HepG2 (cell line): ENCODE measurements around the gene PLCB1. TPM values are rescaled to one million over a fixed set of nuclear protein-coding genes. Genes with fewer than 3 reads are reported as not detected.

Source experiments
- ATAC-seq: fragments of 200-7000 bp; cut with Tn5 transposase; 3 replicates; pipeline ENCODE4 v1.9.1; 2020; ENCODE audit warnings: mild to moderate bottlenecking, moderate library complexity
- BruUV-seq: library from RNA; stranded (reverse); fragments of 400-500 nt; replicated peaks from 2 replicates; lab custom pipeline; 2021; lab: Mats Ljungman, UMichigan
- CTCF ChIA-PET: fragments of 300-600 bp; formaldehyde crosslinking; extraction: SDS; loops from one replicate; lab custom pipeline; 2021; ENCODE audit warnings: low total read pairs, inconsistent platforms, low intra/inter-chr PET ratio; lab: Yijun Ruan, JAX
- POLR2A ChIA-PET: fragments of 350-600 bp; sonication (Branson Sonifier 250); formaldehyde crosslinking; loops from one replicate; lab custom pipeline; 2020; ENCODE audit warnings: antibody characterized with exemption, inconsistent platforms; lab: Yijun Ruan, JAX
- DNase-seq: peaks from one replicate; pipeline ENCODE4 v3.0.0-alpha.2; 2015; ENCODE audit warnings: low spot score
- FAIRE-seq: peaks from 3 replicates; lab custom pipeline; 2011; peaks lifted over from hg19 to GRCh38; lab: Jason Lieb, UNC
- H2AFZ ChIP-seq: one replicate; pipeline ENCODE4 v1.6.1; 2011; ENCODE audit warnings: low read length, inconsistent platforms
- H3K27ac ChIP-seq: fragments of 300-600 bp; 3 replicates; pipeline ENCODE4 v1.8.0; 2011; ENCODE audit warnings: mixed run types, mild to moderate bottlenecking, mixed read lengths, low read length, inconsistent platforms; ENCODE audit not compliant: insufficient read depth; ENCODE audit errors: extremely low read length
- H3K27me3 ChIP-seq, 2 experiments: fragments of 200-600 bp in 1 of 2; 2 replicates in 1 of 2; 3 replicates in 1 of 2; pipeline versions ENCODE4 v1.6.0 to v1.8.0; 2011; ENCODE audit warnings: low read length in 2 of 2, mild to moderate bottlenecking in 2 of 2, moderate library complexity in 2 of 2, inconsistent platforms in 1 of 2; ENCODE audit not compliant: insufficient read depth in 2 of 2, control insufficient read depth in 1 of 2
- H3K36me3 ChIP-seq, 2 experiments: fragments of 200-600 bp in 1 of 2; replicated peaks in 1 of 2; 2 replicates in 1 of 2; 3 replicates in 1 of 2; pipeline versions ENCODE4 v1.5.1 to v1.8.0; 2011; ENCODE audit warnings: low read length in 2 of 2, inconsistent platforms in 1 of 2; ENCODE audit not compliant: insufficient read depth in 2 of 2, control insufficient read depth in 1 of 2
- H3K4me1 ChIP-seq: 2 replicates; pipeline ENCODE4 v1.5.1; 2012; ENCODE audit warnings: low read length, inconsistent platforms; ENCODE audit not compliant: insufficient read depth
- H3K4me2 ChIP-seq: 2 replicates; pipeline ENCODE4 v1.6.0; 2011; ENCODE audit warnings: low read depth, low read length, inconsistent platforms
- H3K4me3 ChIP-seq, 3 experiments: fragments of 200-600 bp in 1 of 3; sonication (generic), shearing (Covaris generic) in 1 of 3; replicated peaks in 1 of 3; 2 replicates each; pipeline ENCODE4 v1.5.1; 2011 to 2016; ENCODE audit warnings: low read length in 3 of 3, inconsistent platforms in 2 of 3, low read depth in 2 of 3, mild to moderate bottlenecking in 2 of 3, control low read depth in 1 of 3, mixed read lengths in 1 of 3; ENCODE audit not compliant: insufficient read depth in 1 of 3
- H3K79me2 ChIP-seq: one replicate; pipeline ENCODE4 v1.6.1; 2011; ENCODE audit warnings: low read length, inconsistent platforms; ENCODE audit not compliant: insufficient read depth
- H3K9ac ChIP-seq: 2 replicates; pipeline ENCODE4 v1.6.0; 2011; ENCODE audit warnings: mild to moderate bottlenecking, low read depth, low read length, inconsistent platforms; ENCODE audit not compliant: insufficient read depth
- H3K9me3 ChIP-seq: 2 replicates; pipeline ENCODE4 v1.5.1; 2012; ENCODE audit warnings: mild to moderate bottlenecking, low read length
- H4K20me1 ChIP-seq: 2 replicates; pipeline ENCODE4 v1.6.0; 2011; ENCODE audit warnings: inconsistent platforms, mild to moderate bottlenecking, low read length, moderate library complexity; ENCODE audit not compliant: insufficient read depth
- RBM22 ChIP-seq: fragments of 200-400 bp; formaldehyde crosslinking; optimal IDR thresholded peaks from 2 replicates; pipeline ENCODE3; 2017; ENCODE audit warnings: mild to moderate bottlenecking, low read length, moderate library complexity
- TOE1 ChIP-seq: sonication (generic); formaldehyde crosslinking; IDR thresholded peaks from 2 replicates; pipeline ENCODE4 v1.4.0; 2020; ENCODE audit warnings: mild to moderate bottlenecking, missing genetic modification reagents
- ZNF564 ChIP-seq: sonication (generic); formaldehyde crosslinking; IDR thresholded peaks from 2 replicates; pipeline ENCODE4 v1.8.1; 2023; ENCODE audit warnings: mild to moderate bottlenecking, missing genetic modification reagents
- WGBS: methylation state at CpG from one replicate; pipeline ENCODE4 v1.1.6; 2017; ENCODE audit warnings: low lambda C conversion rate; 5-methylcytosine and 5-hydroxymethylcytosine counted together
- in situ Hi-C: cut with HindIII; loops from 2 replicates; pipeline ENCODE4 v1.10.0; 2017; ENCODE audit warnings: low pct_unique_long_range_greater_than_20kb; ENCODE audit not compliant: extremely low pct_ligation_motif_present
- intact Hi-C: fragments of 100-400 bp; cut with micrococcal nuclease; formaldehyde crosslinking; loops from one replicate; pipeline ENCODE4 v1.10.0; 2022; ENCODE audit not compliant: unreplicated experiment
- polyA plus RNA-seq, 8 experiments: library from polyadenylated mRNA; depleted of rRNA in 3 of 8; stranded (reverse) in 7 of 8; unstranded in 1 of 8; fragments of >200 nt; fragmentation: Illumina TruSeq in 4 of 8; extraction: Trizol in 4 of 8; gene quantifications; 2 replicates each; pipeline versions ENCODE4 v1.2.1 to v1.2.3, GENCODE V29; 2011 to 2016; ENCODE audit warnings: low read depth in 4 of 8, missing spikeins in 1 of 8, mixed read lengths in 1 of 8; ENCODE audit not compliant: insufficient read depth in 1 of 8
- total RNA-seq, 5 experiments: library from RNA; depleted of rRNA; stranded (reverse); fragments of >200 nt; fragmentation: Illumina TruSeq; extraction: Trizol; gene quantifications; 2 replicates each; pipeline ENCODE4 v1.2.3, GENCODE V29; 2016; ENCODE audit warnings: low read depth in 1 of 5
- TF ChIP-seq, protein P1 (sequence below): IDR thresholded peaks from 2 replicates; pipeline ENCODE4 v1.6.1; 2016; ENCODE audit warnings: missing compliant biosample characterization, missing genetic modification reagents, borderline replicate concordance
- TF ChIP-seq, protein P2 (sequence below): sonication (generic); formaldehyde crosslinking; IDR thresholded peaks from 2 replicates; pipeline ENCODE4 v1.4.0; 2020; ENCODE audit warnings: missing genetic modification reagents

PLCB1 gene
- total and polyA plus RNA-seq, 2 of the 13 experiments (the other 11 are each of a cell fraction or from before 2014, with no cell fraction given) = 42.4 to 55.9 TPM

DNA sequence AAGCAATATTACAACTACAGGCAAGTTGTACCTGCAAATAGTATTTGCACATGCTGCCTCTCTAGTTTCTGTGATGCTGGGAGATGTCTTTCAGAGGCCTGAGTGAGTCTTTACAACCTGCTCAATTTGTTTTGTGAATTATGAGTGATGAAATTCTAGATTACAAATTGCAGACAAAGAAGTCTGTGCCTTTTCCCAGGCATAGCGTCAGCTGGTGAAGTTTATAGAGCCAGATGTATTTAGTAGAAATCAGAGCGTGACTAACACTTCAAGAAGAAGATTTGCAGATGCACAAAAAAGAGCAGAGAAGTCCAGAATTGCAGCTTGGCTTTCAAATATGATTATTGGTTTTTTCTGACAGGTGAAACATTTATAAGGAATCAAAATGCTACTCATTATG, 289.9 kb downstream of the PLCB1 start:
- CTCF ChIA-PET = no interaction called here
- no peak overlapping the region for H2AFZ ChIP-seq
- in situ Hi-C loops = no loop called here
- DNase-seq (no peak), ATAC-seq (no peak), FAIRE-seq (no peak)
- POLR2A ChIA-PET = no interaction called here
- H3K4me2 ChIP-seq = no peak overlapping the region
- no peaks in the 10 kb centered on the region for H3K4me1 ChIP-seq
- no peak overlapping the region for H3K4me3 ChIP-seq
- H3K27me3 ChIP-seq = no peaks in the 10 kb centered on the region
- no peaks in the 10 kb centered on the region; a peak in 1 of 5 replicates for H3K36me3 ChIP-seq
- H3K9ac ChIP-seq = no peak overlapping the region
- no peaks in the 10 kb centered on the region for H3K79me2 ChIP-seq
- TF ChIP-seq, protein P1, sequence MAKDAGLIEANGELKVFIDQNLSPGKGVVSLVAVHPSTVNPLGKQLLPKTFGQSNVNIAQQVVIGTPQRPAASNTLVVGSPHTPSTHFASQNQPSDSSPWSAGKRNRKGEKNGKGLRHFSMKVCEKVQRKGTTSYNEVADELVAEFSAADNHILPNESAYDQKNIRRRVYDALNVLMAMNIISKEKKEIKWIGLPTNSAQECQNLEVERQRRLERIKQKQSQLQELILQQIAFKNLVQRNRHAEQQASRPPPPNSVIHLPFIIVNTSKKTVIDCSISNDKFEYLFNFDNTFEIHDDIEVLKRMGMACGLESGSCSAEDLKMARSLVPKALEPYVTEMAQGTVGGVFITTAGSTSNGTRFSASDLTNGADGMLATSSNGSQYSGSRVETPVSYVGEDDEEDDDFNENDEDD = no peak
- peak; percentile 13 for TF ChIP-seq RBM22
- no peak for TF ChIP-seq TOE1 (CRISPR knock-in tag)
- TF ChIP-seq, protein P2, sequence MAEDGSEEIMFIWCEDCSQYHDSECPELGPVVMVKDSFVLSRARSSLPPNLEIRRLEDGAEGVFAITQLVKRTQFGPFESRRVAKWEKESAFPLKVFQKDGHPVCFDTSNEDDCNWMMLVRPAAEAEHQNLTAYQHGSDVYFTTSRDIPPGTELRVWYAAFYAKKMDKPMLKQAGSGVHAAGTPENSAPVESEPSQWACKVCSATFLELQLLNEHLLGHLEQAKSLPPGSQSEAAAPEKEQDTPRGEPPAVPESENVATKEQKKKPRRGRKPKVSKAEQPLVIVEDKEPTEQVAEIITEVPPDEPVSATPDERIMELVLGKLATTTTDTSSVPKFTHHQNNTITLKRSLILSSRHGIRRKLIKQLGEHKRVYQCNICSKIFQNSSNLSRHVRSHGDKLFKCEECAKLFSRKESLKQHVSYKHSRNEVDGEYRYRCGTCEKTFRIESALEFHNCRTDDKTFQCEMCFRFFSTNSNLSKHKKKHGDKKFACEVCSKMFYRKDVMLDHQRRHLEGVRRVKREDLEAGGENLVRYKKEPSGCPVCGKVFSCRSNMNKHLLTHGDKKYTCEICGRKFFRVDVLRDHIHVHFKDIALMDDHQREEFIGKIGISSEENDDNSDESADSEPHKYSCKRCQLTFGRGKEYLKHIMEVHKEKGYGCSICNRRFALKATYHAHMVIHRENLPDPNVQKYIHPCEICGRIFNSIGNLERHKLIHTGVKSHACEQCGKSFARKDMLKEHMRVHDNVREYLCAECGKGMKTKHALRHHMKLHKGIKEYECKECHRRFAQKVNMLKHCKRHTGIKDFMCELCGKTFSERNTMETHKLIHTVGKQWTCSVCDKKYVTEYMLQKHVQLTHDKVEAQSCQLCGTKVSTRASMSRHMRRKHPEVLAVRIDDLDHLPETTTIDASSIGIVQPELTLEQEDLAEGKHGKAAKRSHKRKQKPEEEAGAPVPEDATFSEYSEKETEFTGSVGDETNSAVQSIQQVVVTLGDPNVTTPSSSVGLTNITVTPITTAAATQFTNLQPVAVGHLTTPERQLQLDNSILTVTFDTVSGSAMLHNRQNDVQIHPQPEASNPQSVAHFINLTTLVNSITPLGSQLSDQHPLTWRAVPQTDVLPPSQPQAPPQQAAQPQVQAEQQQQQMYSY (CRISPR knock-in tag) = no peak
- no peak for TF ChIP-seq ZNF564 (CRISPR knock-in tag)
- WGBS = 99% methylated on average over 2 of the region's 2 CpGs
- H3K27ac ChIP-seq = no peak overlapping the region
- BruUV-seq = no TSS peak
- no peaks in the 10 kb centered on the region for H4K20me1 ChIP-seq
- intact Hi-C loops = no loop called here
- H3K9me3 ChIP-seq = no peaks in the 10 kb centered on the region
